ENCODE measurements around the gene EFNB1. TPM values are rescaled to one million over a fixed set of nuclear protein-coding genes. Genes with fewer than 3 reads are reported as not detected.

The EFNB1 gene
- polyA plus RNA-seq, 3 donors from 2014 or later: 3.9 to 5.6 (median 3.9) TPM

DNA sequence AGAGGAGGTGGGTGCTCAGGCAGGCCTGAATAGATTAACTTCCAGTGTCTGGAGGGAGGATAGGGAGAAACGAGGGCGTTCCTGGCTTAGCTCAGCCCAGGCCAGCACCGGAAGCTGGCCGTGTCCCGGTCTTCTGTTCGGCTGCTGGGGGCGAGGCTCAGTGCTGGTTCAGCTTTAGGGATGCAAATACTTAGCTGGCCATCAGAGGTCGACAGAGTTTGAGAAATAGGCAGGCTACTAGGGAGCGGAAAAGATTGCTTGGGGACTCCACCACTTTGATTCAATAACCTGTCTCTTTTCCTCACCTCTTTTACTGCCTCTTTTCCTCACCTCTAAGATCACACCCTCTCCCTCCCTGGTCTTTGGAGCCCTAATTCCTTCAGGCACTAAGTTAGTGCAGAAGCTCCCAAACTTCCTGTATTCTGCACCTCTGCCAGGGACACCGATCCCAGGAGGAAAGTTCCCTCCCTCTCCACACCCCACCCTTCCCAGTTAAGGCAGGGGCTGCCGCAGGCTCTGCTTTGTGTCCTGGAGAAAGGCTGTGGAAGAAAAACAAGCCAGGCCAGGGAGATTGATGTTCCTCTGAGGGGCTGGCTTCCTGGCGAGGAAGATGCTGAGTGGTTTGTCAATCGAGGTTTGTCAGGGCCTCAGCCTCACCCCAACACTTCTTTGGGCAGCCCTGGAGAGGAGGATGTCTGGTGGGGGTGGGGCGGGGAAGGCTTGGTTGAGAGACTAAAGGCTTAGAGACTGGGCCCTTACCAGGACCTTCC, 6.0 kb upstream of the EFNB1 start:
- Mint-ChIP-seq H3K4me3 (no peak overlapping the region), H3K9me3 (no peaks in the 10 kb centered on the region), H3K27me3 (ENCODE audit: low read depth in 3 of 3) (peaks cover 0 to 11% (median 7%) of the 10 kb centered on the region in 3 donors), H3K4me1 (peaks cover 1 to 3% of the 10 kb centered on the region in 2 donors), H3K36me3 (no peaks in the 10 kb centered on the region), H3K27ac (no peak overlapping the region)
- DNase-seq: peak in 1 of 3 donors; percentile 7

DNA sequence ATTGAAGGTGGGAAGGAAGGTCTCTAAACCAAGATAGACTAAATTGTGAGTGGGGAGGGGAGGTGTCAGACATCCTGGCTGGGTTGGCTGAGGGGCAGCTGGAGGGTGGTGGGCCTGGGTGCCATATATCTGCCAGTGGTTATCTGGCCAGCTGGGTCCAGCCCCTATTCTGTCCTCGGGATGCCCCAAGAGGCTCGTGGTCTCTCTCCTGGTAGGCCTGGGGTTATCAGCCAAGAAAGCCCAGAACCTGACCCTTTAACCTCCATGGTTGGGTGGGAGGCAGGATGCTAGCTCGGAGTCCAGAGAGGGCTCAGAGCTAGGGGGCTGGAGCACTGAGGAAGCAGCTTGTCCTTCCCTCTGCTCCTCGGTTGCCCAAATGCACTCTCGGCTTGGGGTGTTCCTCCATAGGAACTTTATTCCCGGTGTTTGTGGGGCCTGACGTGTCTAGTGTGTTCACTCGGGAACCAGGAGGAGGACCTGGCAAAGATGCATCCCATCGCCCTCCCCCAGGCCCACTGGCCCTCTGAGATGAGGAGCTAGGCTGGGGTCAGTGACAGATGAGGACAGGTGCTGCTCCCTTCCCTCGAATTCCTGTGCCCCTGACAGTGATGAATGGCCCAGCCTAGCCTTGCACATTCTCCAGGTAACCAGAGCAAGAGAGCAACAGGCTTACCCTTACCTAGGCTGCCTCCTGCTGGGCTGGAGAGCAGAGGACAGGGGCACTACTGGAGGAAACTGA, 5.2 kb upstream of the EFNB1 start:
- Mint-ChIP-seq H3K4me3 (no peak overlapping the region), H3K4me1 (peaks cover 5 to 9% of the 10 kb centered on the region in 2 donors), H3K9me3 (no peaks in the 10 kb centered on the region), H3K36me3 (no peaks in the 10 kb centered on the region), H3K27me3 (ENCODE audit: low read depth in 3 of 3) (peaks cover 0 to 11% (median 7%) of the 10 kb centered on the region in 3 donors), H3K27ac (no peak overlapping the region)
- DNase-seq: no peak

DNA sequence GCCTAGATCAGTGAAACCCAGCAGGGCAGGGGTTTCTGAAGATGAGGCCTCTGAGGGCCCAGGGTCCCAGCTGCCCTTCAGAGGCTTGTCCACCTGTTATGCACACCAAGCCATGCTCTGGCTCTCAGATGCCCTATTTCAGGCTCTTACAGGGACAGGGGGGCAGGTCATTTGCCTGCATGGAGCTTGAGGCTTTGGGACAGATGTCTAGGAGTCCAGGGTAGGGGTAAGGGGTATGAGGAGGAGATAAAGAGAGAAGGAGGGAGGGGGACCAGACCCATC, 4.7 kb upstream of the EFNB1 start:
- Mint-ChIP-seq H3K27ac (no peak overlapping the region), H3K36me3 (no peaks in the 10 kb centered on the region), H3K9me3 (no peaks in the 10 kb centered on the region), H3K4me3 (no peak overlapping the region), H3K27me3 (ENCODE audit: low read depth in 3 of 3) (peaks cover 2 to 13% (median 9%) of the 10 kb centered on the region in 3 donors), H3K4me1 (peaks cover 7 to 11% of the 10 kb centered on the region in 2 donors)
- DNase-seq: no peak

DNA sequence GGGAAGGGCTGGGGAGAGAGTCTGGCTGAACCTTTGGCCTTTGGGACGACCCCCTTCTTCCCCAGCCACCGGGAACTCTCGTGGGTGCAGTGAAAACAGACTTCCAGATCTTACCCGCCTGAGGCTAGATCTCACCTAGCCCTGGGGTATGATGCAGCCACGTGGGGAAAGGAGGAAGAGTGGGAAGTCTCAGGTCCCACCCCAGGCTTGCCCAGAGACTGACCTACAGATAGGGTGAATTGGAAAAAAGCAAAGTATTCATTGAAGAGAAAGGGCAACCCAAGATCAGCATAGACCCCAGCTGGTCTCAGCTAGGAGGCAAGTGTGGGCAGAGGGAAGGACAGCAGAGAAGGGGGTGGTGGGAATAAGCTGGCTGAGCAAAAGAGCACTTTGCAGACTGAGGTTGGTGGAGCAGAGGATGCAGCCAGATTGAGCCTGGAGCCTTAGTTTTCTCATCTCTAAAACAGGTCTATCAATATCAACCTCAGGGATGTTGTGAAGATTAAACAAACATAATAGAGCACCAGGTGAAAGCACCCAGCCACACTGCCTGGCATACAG, 4.2 kb upstream of the EFNB1 start:
- no peaks in the 10 kb centered on the region for H3K9me3 Mint-ChIP-seq
- DNase-seq: no peak
- H3K27ac Mint-ChIP-seq: no peak overlapping the region
- H3K36me3 Mint-ChIP-seq: no peaks in the 10 kb centered on the region
- no peak overlapping the region for H3K4me3 Mint-ChIP-seq
- peaks cover 2 to 13% (median 9%) of the 10 kb centered on the region in 3 donors for H3K27me3 Mint-ChIP-seq (ENCODE audit: low read depth in 3 of 3)
- H3K4me1 Mint-ChIP-seq: peaks cover 8 to 11% of the 10 kb centered on the region in 2 donors

DNA sequence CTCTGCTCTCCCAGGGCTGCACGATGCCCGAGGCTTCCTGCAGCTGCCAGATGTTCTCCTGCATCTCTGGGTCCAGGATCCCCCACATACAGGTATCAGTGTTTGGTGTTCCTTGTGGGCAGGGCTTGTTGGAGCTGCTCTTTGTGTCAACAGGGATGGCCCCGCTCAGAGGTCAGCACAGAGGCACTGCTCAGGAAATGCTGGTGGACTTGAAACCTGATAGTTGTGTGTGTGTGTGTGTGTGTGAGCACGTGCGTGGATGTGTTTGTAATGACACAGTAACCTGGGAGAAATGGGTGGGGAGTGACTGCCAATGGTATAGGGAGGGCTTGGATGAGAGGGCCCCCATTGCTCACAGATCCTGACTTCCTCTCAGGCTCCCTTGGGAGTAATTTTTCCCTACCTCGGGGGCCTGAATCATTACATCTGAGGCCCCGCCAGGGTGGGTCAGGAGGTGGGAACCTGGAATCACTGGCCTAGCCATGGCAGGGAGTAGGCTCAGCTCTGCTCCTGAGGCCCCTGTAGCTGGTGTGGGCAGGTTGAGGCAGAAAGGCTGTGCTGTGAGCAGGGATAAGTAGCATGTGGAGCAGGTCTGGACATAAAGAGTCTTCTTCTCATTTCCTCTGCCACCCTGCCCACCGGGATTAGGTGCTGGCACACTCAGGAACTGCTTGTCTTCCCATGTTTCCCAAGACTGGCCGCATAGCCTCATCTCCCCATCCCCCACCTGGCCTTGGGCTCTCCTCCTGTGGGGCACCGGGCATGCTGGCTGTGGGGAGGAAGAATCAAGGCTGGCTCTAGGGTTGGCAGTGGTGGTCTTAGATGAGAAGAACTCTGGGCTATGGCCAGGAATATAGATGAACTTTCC, 2.5 kb upstream of the EFNB1 start:
- H3K27me3 Mint-ChIP-seq (ENCODE audit: low read depth in 3 of 3): peaks cover 2 to 9% (median 9%) of the 10 kb centered on the region in 3 donors
- H3K36me3 Mint-ChIP-seq: no peaks in the 10 kb centered on the region
- no peak overlapping the region for H3K27ac Mint-ChIP-seq
- no peak for DNase-seq
- peaks cover 18 to 19% of the 10 kb centered on the region in 2 donors for H3K4me1 Mint-ChIP-seq
- H3K4me3 Mint-ChIP-seq: no peak overlapping the region
- H3K9me3 Mint-ChIP-seq: no peaks in the 10 kb centered on the region

DNA sequence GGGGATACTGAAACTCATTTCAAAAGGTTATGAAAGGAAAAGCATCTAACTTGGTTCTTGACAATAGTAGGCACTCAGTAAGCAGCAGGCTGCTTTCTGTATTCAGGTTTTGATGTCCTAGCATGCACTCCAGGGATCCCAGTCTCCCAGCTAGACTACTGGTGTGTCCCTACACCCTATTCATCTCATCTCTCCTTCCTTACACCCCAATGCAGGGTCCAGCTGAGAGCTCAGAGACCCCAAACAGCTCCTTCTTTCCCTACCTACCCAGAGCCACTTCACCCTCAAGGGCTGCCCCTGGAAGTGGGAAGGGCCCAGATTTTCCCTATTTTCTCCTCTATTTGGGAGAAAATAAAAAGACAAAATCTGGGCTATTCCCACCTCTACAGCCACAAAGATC, 1.6 kb upstream of the EFNB1 start:
- H3K36me3 Mint-ChIP-seq: no peaks in the 10 kb centered on the region

DNA sequence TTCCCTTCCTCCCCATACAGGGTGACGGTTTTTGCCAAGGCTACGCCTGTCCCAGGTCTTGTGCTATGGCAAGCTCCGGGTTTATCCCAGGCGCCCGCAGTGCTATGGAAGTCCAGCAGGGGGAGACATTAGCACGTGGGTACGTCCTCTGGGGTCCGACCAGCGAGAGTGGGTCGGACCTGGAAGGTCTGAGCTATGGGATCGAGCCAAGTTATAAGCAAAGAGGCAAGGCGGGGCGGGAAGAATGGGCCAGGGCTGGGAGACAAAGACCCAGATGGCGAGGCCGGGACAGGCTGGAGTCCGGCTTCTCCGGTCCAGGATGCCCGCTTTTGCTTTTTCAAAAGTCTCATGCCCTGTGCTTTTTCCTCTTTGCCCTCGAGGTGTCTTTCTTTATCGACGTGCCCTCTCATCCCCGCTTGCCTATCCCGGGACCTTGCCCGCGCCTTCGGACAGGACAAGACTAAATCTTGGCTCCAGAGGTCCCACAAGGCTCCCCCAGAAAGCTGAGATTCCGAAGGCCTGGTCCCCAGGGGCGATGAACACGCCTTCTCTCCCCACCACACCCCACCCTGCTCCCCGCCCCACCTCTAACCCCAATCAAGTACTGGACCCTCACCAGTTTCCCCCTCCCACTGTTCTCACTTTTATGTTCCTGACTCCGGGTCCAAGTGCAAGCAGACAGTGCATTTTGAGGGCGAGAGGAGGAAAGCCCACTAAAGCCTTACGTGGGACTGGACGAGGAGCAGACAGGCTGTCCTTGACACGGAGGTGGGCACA, 785 bp upstream of the EFNB1 start:
- Mint-ChIP-seq H3K9me3 (no peaks in the 10 kb centered on the region), H3K27me3 (ENCODE audit: low read depth in 3 of 3) (peaks cover 2 to 16% (median 13%) of the 10 kb centered on the region in 3 donors), H3K4me3 (peak overlapping the region; percentile 90 to 98 (median 93)), H3K36me3 (no peaks in the 10 kb centered on the region), H3K27ac (peak overlapping the region; percentile 72 to 87 (median 77)), H3K4me1 (peaks cover 26 to 30% of the 10 kb centered on the region in 2 donors)
- peak; percentile 60 to 67 (median 64) for DNase-seq

More for the DNA sequence above, 1.6 kb upstream of the EFNB1 start:
- Mint-ChIP-seq H3K4me1 (peaks cover 26 to 28% of the 10 kb centered on the region in 2 donors), H3K4me3 (peak overlapping the region in 1 of 5 donors; percentile 92), H3K27ac (no peak overlapping the region), H3K9me3 (no peaks in the 10 kb centered on the region), H3K27me3 (ENCODE audit: low read depth in 3 of 3) (peaks cover 2 to 16% (median 13%) of the 10 kb centered on the region in 3 donors)
- DNase-seq: no peak

DNA sequence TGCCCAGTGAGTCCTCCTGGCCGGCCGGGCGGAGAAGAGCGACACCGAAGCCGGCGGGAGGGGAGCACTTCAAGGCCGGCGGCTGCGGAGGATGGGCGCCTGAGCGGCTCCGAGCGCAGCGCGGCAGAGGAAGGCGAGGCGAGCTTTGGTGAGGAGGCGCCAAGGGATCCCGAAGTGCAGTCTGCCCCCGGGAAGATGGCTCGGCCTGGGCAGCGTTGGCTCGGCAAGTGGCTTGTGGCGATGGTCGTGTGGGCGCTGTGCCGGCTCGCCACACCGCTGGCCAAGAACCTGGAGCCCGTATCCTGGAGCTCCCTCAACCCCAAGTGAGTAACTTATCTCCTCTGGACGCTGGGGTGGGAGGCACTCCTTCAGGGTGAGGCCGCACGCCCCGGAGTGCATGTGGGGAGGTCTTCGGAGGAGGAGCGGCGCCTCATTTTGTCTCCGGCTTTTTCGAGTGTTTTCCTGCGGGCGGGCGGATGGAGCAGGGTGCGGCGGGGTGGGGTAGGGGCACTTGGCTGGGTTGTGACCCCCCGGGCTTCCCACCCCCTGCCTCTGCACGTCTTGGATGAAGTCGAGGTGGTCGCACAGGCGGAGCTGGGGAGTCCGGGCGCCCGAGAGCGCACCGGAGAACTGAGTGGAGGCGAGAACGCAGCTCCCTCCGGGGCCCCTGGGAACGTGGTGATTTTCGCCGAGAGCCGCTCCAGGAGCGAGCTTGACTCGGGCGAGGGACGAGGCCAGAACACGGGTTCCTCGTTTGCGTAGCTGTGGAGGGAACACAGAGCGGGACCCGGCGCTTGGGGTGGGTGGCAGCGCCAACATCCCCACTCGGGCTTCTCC, 979 bp downstream of the EFNB1 start:
- peaks cover 2 to 17% (median 13%) of the 10 kb centered on the region in 3 donors for H3K27me3 Mint-ChIP-seq (ENCODE audit: low read depth in 3 of 3)
- H3K9me3 Mint-ChIP-seq: no peaks in the 10 kb centered on the region
- peaks cover 26 to 30% of the 10 kb centered on the region in 2 donors for H3K4me1 Mint-ChIP-seq
- H3K36me3 Mint-ChIP-seq: no peaks in the 10 kb centered on the region
- peak overlapping the region; percentile 68 to 94 (median 74) for H3K4me3 Mint-ChIP-seq
- no peak overlapping the region for H3K27ac Mint-ChIP-seq
- DNase-seq: peak in 2 of 3 donors; percentile 16 to 22

DNA sequence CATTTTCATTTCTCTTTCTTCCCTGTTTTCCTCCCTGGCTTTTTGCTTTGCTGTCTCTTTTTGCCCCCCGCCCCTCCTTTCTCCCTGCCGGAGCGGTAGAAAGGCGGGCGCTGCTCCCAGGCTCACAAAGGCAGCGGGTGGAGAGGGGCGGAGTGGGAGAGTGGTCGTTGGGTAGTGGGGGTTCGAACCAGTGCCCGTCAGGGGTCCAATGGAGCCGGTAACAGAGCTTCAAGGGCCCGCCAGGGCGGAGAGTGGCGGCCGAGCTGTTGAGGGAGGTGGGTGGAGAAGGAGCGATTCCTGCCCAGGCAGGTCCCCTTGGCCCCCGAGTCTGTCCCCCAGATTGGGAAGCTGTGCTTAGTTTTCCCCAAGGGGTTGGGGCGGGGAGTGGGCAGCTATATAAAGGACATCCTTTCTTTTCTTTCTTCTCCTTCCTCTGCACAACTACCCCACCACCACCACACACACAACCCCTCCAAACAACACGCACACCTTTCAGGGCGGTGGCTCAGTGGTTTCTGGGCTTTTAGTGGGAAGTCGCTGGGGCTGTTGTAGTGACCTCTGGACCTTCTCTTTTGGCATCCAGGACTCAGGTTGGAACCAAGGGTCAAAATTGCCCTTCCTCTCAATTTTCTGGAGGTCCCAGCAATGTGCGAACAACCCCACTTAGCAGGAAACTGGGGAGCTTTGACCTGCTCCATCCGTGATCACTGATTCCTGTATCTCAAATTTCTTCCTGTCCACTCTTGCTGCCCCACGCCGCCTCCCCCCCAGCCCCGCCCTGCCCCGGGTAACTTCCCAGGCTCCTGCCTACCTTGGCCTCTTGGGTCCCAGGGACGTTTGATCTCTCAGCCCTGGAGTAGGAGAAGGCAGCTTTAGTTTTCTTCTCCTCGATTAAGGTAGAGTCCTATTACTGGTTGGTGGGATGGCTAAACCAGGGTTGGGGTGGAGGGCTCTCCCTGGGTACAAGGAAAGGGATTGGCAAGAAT, 1.9 kb downstream of the EFNB1 start:
- Mint-ChIP-seq H3K4me3 (peak overlapping the region; percentile 68 to 94 (median 74)), H3K27me3 (ENCODE audit: low read depth in 3 of 3) (peaks cover 2 to 18% (median 11%) of the 10 kb centered on the region in 3 donors), H3K36me3 (no peaks in the 10 kb centered on the region), H3K4me1 (peaks cover 26 to 30% of the 10 kb centered on the region in 2 donors), H3K9me3 (no peaks in the 10 kb centered on the region), H3K27ac (no peak overlapping the region)
- DNase-seq: no peak

DNA sequence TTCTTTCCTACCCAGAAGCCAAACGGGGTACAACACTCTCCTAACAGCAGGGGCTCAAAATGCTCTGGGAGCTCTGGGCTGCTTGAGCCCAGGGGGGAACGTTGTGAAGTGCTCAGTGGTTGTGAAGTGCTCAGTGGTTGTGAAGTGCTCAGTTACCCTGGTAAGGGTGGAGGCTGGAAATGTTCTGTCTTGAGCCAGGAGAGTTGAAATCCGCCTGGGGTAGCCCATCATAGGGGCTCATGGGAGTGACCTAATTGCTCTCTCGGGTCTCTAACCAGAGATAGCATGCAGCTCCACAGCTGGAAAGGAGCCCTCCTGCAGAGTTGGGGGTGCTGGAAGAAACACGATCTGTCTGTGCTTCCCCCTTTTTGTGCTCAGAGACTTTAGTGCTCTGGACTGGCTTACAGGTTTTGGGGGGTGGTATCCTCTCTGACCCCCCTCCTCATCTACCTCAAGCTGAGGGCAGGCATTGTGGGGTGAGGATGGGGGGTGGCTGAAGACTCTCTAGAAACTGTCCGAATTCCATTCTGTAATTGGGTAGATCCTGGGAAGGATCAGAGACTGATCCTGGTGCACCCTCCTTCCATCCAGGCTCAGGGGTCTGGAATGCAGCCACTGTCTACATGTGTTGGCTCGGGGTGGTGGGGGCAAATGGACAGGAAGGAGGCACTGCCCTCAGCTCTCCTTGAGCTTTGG, 2.7 kb downstream of the EFNB1 start:
- Mint-ChIP-seq H3K36me3 (no peaks in the 10 kb centered on the region), H3K27ac (no peak overlapping the region), H3K4me3 (peak overlapping the region; percentile 46 to 92 (median 68)), H3K4me1 (peaks cover 26 to 30% of the 10 kb centered on the region in 2 donors), H3K27me3 (ENCODE audit: low read depth in 3 of 3) (peaks cover 2 to 13% (median 11%) of the 10 kb centered on the region in 3 donors), H3K9me3 (no peaks in the 10 kb centered on the region)
- DNase-seq: no peak

DNA sequence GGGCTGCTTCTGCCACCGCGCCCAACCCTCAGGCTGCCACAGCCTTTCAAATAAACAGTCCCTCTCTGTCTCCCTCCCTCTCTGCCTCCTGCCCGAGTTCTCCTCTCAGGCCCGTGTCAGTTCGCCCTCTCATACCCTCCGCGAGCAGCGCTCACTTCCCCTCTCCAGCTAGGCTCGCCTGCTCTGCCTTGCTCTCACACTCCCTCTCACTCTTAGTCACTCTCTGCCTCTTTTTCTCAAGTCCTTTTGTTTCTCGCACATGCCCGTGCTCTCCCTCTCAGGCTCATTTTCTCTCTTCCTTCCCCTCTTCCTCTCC, 3.2 kb downstream of the EFNB1 start:
- no peak for DNase-seq
- H3K36me3 Mint-ChIP-seq: peaks cover 0 to 4% (median 0%) of the 10 kb centered on the region in 3 donors
- no peaks in the 10 kb centered on the region for H3K9me3 Mint-ChIP-seq
- peaks cover 26 to 30% of the 10 kb centered on the region in 2 donors for H3K4me1 Mint-ChIP-seq
- H3K27ac Mint-ChIP-seq: no peak overlapping the region
- H3K4me3 Mint-ChIP-seq: peak overlapping the region in 3 of 5 donors; percentile 46 to 61 (median 54)
- peaks cover 2 to 13% (median 11%) of the 10 kb centered on the region in 3 donors for H3K27me3 Mint-ChIP-seq (ENCODE audit: low read depth in 3 of 3)
